Measurements from ENCODE around the gene MTRR. TPM values are rescaled to one million over a fixed set of nuclear protein-coding genes. Genes with fewer than 3 reads are reported as not detected.
"Not testable (repeated sequence)": the region's sequence is repeated elsewhere in the genome, so short reads cannot be mapped to it uniquely, and the experiment has no call there.

The MTRR gene
- total RNA-seq, 1 experiment from 2014 or later: 44.2 TPM

GRCh38 chr5:7907612-7908011 lies 38.7 kb downstream of the MTRR start:
- H3K9me3 ChIP-seq (ENCODE audit: low read length): no peaks in the 10 kb centered on the region
- H3K36me3 ChIP-seq (ENCODE audit: insufficient read depth, low read length): peaks cover 64% of the 10 kb centered on the region
- H3K4me2 ChIP-seq (ENCODE audit: low read depth, low read length, poor library complexity, severe bottlenecking): no peak overlapping the region
- DNase-seq: no peak
- H3K4me3 ChIP-seq (ENCODE audit: low read length): no peak overlapping the region
- H3K4me1 ChIP-seq (ENCODE audit: low read length): no peaks in the 10 kb centered on the region
- no peak overlapping the region for H3K27ac ChIP-seq (ENCODE audit: low read length)
- no peaks in the 10 kb centered on the region for H3K9me2 ChIP-seq (replicated peaks; ENCODE audit: insufficient read depth, low read length)
- no peaks in the 10 kb centered on the region for H3K27me3 ChIP-seq (ENCODE audit: low read length)
- no peak overlapping the region for H2AFZ ChIP-seq (ENCODE audit: low read length)
- no peaks in the 10 kb centered on the region for H3K79me2 ChIP-seq (ENCODE audit: low read length)
- no peaks in the 10 kb centered on the region for H4K20me1 ChIP-seq (ENCODE audit: insufficient read depth, low read depth, low read length)
- no peak overlapping the region for H3K9ac ChIP-seq (ENCODE audit: low read length)

GRCh38 chr5:7908317-7908716 lies 39.4 kb downstream of the MTRR start:
- no peak overlapping the region for H2AFZ ChIP-seq (ENCODE audit: low read length)
- no peak overlapping the region for H3K9ac ChIP-seq (ENCODE audit: low read length)
- H3K27ac ChIP-seq (ENCODE audit: low read length): no peak overlapping the region
- H3K9me2 ChIP-seq (replicated peaks; ENCODE audit: insufficient read depth, low read length): no peaks in the 10 kb centered on the region
- no peaks in the 10 kb centered on the region for H3K4me1 ChIP-seq (ENCODE audit: low read length)
- no peak overlapping the region for H3K4me2 ChIP-seq (ENCODE audit: low read depth, low read length, poor library complexity, severe bottlenecking)
- no peaks in the 10 kb centered on the region for H3K27me3 ChIP-seq (ENCODE audit: low read length)
- H3K4me3 ChIP-seq (ENCODE audit: low read length): no peak overlapping the region
- H4K20me1 ChIP-seq (ENCODE audit: insufficient read depth, low read depth, low read length): no peaks in the 10 kb centered on the region
- H3K9me3 ChIP-seq (ENCODE audit: low read length): no peaks in the 10 kb centered on the region
- H3K79me2 ChIP-seq (ENCODE audit: low read length): no peaks in the 10 kb centered on the region
- H3K36me3 ChIP-seq (ENCODE audit: insufficient read depth, low read length): peaks cover 57% of the 10 kb centered on the region
- no peak for DNase-seq

- no peaks in the 10 kb centered on the region for H3K9me3 ChIP-seq (ENCODE audit: low read length)
- no peaks in the 10 kb centered on the region for H3K4me1 ChIP-seq (ENCODE audit: low read length)
- H3K4me2 ChIP-seq (ENCODE audit: low read depth, low read length, poor library complexity, severe bottlenecking): no peak overlapping the region
- no peak overlapping the region for H3K4me3 ChIP-seq (ENCODE audit: low read length)
- H3K9me2 ChIP-seq (replicated peaks; ENCODE audit: insufficient read depth, low read length): no peaks in the 10 kb centered on the region
- no peaks in the 10 kb centered on the region for H3K79me2 ChIP-seq (ENCODE audit: low read length)
- H3K36me3 ChIP-seq (ENCODE audit: insufficient read depth, low read length): peaks cover 33% of the 10 kb centered on the region
- DNase-seq: no peak
- no peak overlapping the region for H3K27ac ChIP-seq (ENCODE audit: low read length)
- no peak overlapping the region for H2AFZ ChIP-seq (ENCODE audit: low read length)
- no peaks in the 10 kb centered on the region for H3K27me3 ChIP-seq (ENCODE audit: low read length)
- no peak overlapping the region for H3K9ac ChIP-seq (ENCODE audit: low read length)
- no peaks in the 10 kb centered on the region for H4K20me1 ChIP-seq (ENCODE audit: insufficient read depth, low read depth, low read length)
Observed at GRCh38 chr5:7910738-7911428, 41.9 kb downstream of the MTRR start.

DNA sequence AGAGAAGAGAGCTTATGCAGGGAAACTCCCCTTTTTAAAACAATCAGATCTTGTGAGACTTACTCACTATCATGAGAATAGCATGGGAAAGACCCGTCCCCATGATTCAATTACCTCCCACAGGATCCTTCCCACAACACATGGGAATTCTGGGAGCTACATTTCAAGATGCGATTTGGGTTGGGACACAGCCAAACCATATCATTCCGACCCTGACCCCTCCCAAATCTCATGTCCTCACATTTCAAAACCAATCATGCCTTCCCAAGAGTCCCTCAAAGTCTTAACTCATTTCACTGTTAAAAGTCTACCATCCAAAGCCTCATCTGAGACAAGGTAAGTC lies 42.5 kb downstream of the MTRR start:
- not testable (repeated sequence) for H3K9ac ChIP-seq (ENCODE audit: low read length); H3K4me2 ChIP-seq (ENCODE audit: low read depth, low read length, poor library complexity, severe bottlenecking); H2AFZ ChIP-seq (ENCODE audit: low read length); H3K27me3 ChIP-seq (ENCODE audit: low read length); H3K4me1 ChIP-seq (ENCODE audit: low read length); H3K27ac ChIP-seq (ENCODE audit: low read length); H3K79me2 ChIP-seq (ENCODE audit: low read length); H3K9me3 ChIP-seq (ENCODE audit: low read length); H3K4me3 ChIP-seq (ENCODE audit: low read length); DNase-seq; H4K20me1 ChIP-seq (ENCODE audit: insufficient read depth, low read depth, low read length); H3K9me2 ChIP-seq (replicated peaks; ENCODE audit: insufficient read depth, low read length)
- peaks cover 28% of the 10 kb centered on the region for H3K36me3 ChIP-seq (ENCODE audit: insufficient read depth, low read length)

DNA sequence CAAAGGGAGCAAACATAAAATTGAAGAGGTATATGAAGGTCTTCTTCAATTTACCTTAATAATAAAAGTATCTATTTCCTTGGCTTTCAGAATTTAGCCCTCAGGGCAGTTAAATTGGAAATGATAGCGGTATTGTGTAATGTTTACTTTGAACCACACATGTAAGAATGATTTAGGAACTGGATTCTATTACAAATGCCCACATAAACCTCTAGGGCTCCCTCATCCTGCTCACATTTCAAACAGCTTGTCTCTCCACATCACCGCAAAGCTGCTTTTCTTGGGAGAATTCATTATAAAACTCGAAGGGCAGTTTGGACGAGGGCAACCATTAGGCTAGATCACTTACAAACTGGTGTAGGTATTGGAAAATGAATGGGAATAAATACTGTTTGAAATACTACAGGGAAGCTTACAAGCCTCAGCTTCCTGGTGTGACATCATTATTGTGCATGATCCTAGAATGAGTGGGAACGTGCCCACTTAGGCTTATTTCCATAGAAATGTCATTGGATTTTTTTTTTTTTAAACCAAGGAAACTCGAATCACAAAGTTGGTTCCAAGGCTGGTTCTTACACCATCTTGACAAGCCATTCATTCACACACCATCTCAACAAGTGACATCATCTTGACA lies 47.3 kb downstream of the MTRR start:
- no peaks in the 10 kb centered on the region for H3K9me3 ChIP-seq (ENCODE audit: low read length)
- H3K4me2 ChIP-seq (ENCODE audit: low read depth, low read length, poor library complexity, severe bottlenecking): no peak overlapping the region
- no peak overlapping the region for H2AFZ ChIP-seq (ENCODE audit: low read length)
- H3K27me3 ChIP-seq (ENCODE audit: low read length): no peaks in the 10 kb centered on the region
- no peaks in the 10 kb centered on the region for H3K36me3 ChIP-seq (ENCODE audit: insufficient read depth, low read length)
- no peaks in the 10 kb centered on the region for H3K4me1 ChIP-seq (ENCODE audit: low read length)
- no peaks in the 10 kb centered on the region for H3K79me2 ChIP-seq (ENCODE audit: low read length)
- no peak for DNase-seq
- H3K4me3 ChIP-seq (ENCODE audit: low read length): no peak overlapping the region
- H3K9ac ChIP-seq (ENCODE audit: low read length): no peak overlapping the region
- H4K20me1 ChIP-seq (ENCODE audit: insufficient read depth, low read depth, low read length): no peaks in the 10 kb centered on the region
- H3K9me2 ChIP-seq (replicated peaks; ENCODE audit: insufficient read depth, low read length): no peaks in the 10 kb centered on the region
- no peak overlapping the region for H3K27ac ChIP-seq (ENCODE audit: low read length)

- Histone ChIP-seq H3K79me2 (ENCODE audit: low read length) (no peaks in the 10 kb centered on the region), H4K20me1 (ENCODE audit: insufficient read depth, low read depth, low read length) (no peaks in the 10 kb centered on the region), H3K27me3 (ENCODE audit: low read length) (no peaks in the 10 kb centered on the region), H3K4me2 (ENCODE audit: low read depth, low read length, poor library complexity, severe bottlenecking) (no peak overlapping the region), H3K4me3 (ENCODE audit: low read length) (no peak overlapping the region), H3K9me3 (ENCODE audit: low read length) (no peaks in the 10 kb centered on the region), H3K9ac (ENCODE audit: low read length) (no peak overlapping the region), H3K27ac (ENCODE audit: low read length) (no peak overlapping the region), H3K9me2 (replicated peaks; ENCODE audit: insufficient read depth, low read length) (no peaks in the 10 kb centered on the region), H3K4me1 (ENCODE audit: low read length) (no peaks in the 10 kb centered on the region), H2AFZ (ENCODE audit: low read length) (no peak overlapping the region), H3K36me3 (ENCODE audit: insufficient read depth, low read length) (no peaks in the 10 kb centered on the region)
- no peak for DNase-seq
Observed at GRCh38 chr5:7917130-7918123, 48.5 kb downstream of the MTRR start.

- H3K27me3 ChIP-seq (ENCODE audit: low read length): no peaks in the 10 kb centered on the region
- no peaks in the 10 kb centered on the region for H3K4me1 ChIP-seq (ENCODE audit: low read length)
- no peak overlapping the region for H3K27ac ChIP-seq (ENCODE audit: low read length)
- H3K79me2 ChIP-seq (ENCODE audit: low read length): no peaks in the 10 kb centered on the region
- no peak overlapping the region for H3K9ac ChIP-seq (ENCODE audit: low read length)
- no peaks in the 10 kb centered on the region for H4K20me1 ChIP-seq (ENCODE audit: insufficient read depth, low read depth, low read length)
- H3K9me2 ChIP-seq (replicated peaks; ENCODE audit: insufficient read depth, low read length): no peaks in the 10 kb centered on the region
- no peak overlapping the region for H3K4me3 ChIP-seq (ENCODE audit: low read length)
- H3K4me2 ChIP-seq (ENCODE audit: low read depth, low read length, poor library complexity, severe bottlenecking): no peak overlapping the region
- no peak overlapping the region for H2AFZ ChIP-seq (ENCODE audit: low read length)
- no peaks in the 10 kb centered on the region for H3K36me3 ChIP-seq (ENCODE audit: insufficient read depth, low read length)
- no peaks in the 10 kb centered on the region for H3K9me3 ChIP-seq (ENCODE audit: low read length)
- DNase-seq: no peak
Observed at GRCh38 chr5:7925961-7926695, 57.2 kb downstream of the MTRR start.

GRCh38 chr5:7926720-7927119 lies 57.8 kb downstream of the MTRR start:
- H4K20me1 ChIP-seq (ENCODE audit: insufficient read depth, low read depth, low read length): no peaks in the 10 kb centered on the region
- DNase-seq: peak; percentile 22
- H3K9me3 ChIP-seq (ENCODE audit: low read length): no peaks in the 10 kb centered on the region
- H3K27ac ChIP-seq (ENCODE audit: low read length): no peak overlapping the region
- no peaks in the 10 kb centered on the region for H3K36me3 ChIP-seq (ENCODE audit: insufficient read depth, low read length)
- no peak overlapping the region for H3K4me3 ChIP-seq (ENCODE audit: low read length)
- H3K9ac ChIP-seq (ENCODE audit: low read length): no peak overlapping the region
- H3K79me2 ChIP-seq (ENCODE audit: low read length): no peaks in the 10 kb centered on the region
- no peak overlapping the region for H3K4me2 ChIP-seq (ENCODE audit: low read depth, low read length, poor library complexity, severe bottlenecking)
- H3K9me2 ChIP-seq (replicated peaks; ENCODE audit: insufficient read depth, low read length): no peaks in the 10 kb centered on the region
- H2AFZ ChIP-seq (ENCODE audit: low read length): no peak overlapping the region
- no peaks in the 10 kb centered on the region for H3K4me1 ChIP-seq (ENCODE audit: low read length)
- H3K27me3 ChIP-seq (ENCODE audit: low read length): no peaks in the 10 kb centered on the region
